CD4-positive, alpha-beta T cell treated with Interleukin-15 for 1 hour (primary cell): ENCODE results near the gene FAM89A.
A peak's percentile ranks its signal among the peaks of the same experiment; 100 is the strongest.
"Not testable (repeated sequence)": the region's sequence is repeated elsewhere in the genome, so short reads cannot be mapped to it uniquely, and the experiment has no call there.

Source experiments
- DNase-seq: peaks from one replicate; pipeline ENCODE4 v3.0.0-alpha.2; 2020

The FAM89A gene

DNA sequence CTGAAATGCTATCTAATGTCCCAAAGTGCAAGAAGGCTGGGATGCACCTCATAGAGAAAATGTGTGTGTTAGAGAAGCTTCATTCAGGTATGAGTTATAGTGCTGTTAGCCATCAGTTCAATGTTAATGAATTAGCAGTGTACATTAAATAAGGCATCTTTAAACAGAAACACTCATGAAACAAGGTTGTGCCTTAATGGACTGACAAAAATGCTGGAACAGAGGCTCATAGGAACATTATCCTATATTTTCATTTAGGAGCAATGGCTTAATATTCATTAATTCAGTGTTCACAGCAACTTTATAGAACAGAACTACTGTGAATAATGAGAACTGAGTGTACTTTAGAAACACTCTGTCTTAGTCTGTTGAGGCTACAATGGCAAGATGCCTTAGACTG lies 15.2 kb upstream of the FAM89A start:
- DNase-seq = no peak

- DNase-seq = peak; percentile 20
These were observed 13.6 kb upstream of the FAM89A start for GRCh38 chr1:231053493-231054162.

DNA sequence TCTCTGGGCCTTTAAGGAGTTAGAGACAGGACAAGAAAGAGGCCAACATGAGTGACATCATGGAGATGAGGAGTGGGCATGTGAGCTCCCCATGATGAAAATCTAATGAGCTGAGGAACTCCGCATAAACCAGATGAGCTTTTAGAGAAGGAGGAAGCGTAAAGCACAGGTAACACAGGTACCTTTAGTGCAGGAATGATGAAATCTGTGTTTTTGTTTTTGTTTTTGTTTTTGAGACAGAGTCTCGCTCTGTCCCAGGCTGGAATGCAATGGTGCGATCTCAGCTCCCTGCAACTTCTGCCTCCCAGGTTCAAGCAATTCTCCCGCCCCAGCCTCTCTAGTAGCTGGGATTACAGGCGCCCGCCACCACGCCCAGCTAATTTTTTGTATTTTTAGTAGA lies 12.7 kb upstream of the FAM89A start:
- no peak for DNase-seq

DNA sequence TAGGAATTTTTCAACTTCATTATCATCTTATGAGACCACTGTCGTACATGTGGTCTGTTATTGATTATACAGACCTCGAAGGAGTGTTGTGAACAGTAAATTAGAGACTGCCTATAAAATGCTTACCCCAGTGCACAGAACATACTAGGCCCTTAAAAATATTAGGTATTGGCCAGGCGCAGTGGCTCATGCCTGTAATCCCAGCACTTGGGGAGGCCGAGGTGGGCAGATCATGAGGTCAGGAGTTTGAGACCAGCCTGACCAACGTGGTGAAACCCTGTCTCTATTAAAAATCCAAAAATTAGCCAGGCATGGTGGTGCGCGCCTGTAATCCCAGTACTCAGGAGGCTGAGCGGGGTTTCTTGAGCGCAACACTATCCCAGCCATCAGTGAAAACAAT lies 10.9 kb upstream of the FAM89A start:
- not testable (repeated sequence) for DNase-seq

- no peak for DNase-seq
These were observed 10.3 kb upstream of the FAM89A start for GRCh38 chr1:231050395-231050794.

DNA sequence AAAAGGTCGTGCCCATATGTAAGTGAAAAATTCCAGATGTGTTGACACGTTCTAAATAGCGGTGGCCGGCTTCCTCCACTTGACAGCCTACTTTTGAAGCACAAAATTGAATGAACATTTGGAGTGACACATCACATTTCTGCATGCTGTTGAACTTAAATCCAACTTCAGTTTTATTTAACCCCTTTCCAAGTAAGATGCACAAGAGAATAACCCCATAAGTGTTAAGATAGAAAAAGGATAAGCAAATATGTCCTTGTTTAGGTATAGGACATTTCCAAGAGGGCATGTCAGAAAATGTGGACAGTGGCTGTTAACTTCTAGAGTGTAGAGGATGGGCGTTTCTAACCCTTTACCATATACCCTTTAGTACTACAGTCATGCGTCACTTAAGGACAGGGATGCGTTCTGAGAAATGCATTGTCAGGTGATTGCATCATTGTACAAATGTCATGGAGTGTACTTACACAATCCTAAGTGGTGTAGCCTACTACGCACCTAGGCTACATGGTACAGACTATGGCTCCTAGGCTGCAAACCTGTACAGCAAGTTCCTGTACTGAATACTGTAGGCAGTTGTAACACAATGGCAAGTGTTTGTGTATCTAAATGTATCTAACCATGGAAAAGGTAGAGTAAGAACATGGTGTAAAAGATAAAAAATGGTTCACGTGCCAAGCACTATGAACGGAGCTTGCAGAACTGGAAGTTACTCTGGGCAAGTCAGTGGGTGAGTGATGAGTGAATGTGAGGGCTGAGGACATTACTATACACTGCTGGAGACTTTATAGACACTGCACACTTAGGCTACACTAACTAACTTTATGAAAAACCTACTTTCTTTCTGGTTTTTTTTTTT lies 9.3 kb upstream of the FAM89A start:
- no peak for DNase-seq

DNA sequence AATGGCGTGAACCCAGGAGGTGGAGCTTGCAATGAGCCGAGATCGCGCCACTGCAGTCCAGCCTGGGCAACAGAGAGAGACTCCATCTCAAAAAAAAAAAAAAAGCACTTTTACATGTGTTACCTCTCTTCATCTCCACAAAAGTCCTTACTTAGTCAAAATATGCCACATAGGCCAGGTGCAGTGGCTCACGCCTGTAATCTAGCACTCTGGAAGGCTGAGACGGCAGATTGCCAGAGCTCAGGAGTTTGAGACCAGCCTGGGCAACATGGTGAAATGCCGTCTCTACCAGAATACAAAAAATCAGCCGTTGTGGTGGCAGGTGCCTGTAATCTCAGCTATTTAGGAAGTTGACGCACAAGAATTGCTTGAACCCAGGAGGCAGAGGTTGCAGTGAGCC lies 8.4 kb upstream of the FAM89A start:
- not testable (repeated sequence) for DNase-seq

GRCh38 chr1:231047529-231047928 lies 7.5 kb upstream of the FAM89A start:
- not testable (repeated sequence) for DNase-seq

DNA sequence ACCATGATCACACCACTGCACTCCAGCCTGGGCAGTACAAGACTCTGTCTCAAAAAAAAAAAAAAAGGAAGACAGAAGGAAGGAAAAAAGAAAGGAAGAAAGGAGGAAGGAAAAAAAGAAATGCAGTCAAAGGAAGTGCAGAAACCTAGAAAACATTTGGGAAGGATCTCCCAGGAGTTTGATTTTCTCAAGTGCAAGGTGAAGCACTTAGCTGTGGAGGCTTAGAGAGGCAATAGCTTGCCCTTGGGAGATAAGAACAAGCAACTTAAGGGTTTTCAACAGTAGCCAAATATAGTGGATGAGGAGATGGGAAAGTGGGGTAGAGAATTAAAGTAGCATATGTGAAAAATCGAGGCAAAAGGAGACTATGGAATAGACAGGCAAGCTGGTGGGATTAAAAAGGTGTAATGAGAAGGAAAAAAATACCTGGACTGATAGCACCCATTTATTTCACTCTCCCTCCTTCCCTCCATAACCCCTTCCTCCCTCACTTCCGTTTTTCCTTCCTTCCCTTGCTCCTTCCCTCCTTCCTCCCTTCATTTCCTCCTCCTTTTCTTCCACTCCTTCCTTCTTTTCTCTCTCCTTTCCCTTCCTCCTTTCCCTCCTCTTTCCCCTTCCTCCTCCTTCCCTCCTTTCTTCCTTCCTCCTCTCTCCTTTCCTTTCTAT lies 6.8 kb upstream of the FAM89A start:
- no peak for DNase-seq

DNA sequence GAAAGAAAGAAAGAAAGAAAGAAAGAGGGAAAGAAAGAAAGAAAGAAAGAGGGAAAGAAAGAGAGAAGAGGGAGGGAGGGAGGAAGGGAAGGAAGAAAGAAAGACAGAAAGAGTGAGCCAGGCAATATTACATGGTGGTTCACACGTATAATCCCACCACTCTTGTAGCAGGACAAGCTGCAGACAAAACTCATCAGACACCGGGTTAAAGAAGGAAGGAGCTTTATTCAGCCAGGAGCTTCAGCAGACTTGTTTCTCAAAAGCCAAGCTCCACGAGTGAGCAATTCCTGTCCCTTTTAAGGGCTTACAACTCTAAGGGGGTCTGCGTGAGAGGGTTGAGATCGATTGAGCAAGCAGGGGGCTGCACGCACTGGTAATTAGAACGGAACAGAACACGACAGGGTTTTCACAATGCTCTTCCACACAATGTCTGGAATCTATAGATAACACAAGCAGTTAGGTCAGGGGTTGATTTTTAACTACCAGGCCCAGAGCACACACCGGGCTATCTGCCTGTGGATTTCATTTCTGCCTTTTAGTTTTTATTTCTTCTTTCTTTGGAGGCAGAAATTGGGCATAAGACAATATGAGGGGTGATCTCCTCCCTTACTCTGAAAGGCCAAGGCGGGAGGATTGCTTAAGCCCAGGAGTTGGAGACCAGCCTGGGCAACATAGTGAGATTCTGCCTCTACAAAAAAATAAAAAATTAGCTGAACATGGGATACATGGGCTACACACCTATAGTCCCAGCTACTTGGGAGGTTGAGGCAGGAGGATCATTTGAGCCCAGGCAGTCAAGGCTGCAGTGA lies 6.1 kb upstream of the FAM89A start:
- DNase-seq = not testable (repeated sequence)

DNA sequence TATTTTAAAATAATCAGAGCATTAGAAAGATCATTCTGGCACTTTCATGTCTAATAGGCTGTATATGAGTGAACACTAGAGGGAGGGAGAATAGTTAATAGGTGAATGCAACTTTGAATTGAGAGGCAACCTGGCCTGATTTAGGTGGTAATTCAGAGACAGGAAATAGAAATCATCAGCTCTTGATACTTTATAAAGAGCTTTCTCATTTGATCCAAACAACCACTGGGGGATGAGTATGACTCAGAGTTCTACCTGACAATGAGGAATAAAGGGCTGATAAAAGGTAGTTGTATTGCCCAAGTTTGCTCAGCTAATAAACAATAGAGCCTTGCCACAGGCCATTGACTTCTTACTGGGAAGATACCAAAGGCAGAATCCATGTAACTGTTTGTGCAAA lies 5.2 kb upstream of the FAM89A start:
- DNase-seq = no peak

DNA sequence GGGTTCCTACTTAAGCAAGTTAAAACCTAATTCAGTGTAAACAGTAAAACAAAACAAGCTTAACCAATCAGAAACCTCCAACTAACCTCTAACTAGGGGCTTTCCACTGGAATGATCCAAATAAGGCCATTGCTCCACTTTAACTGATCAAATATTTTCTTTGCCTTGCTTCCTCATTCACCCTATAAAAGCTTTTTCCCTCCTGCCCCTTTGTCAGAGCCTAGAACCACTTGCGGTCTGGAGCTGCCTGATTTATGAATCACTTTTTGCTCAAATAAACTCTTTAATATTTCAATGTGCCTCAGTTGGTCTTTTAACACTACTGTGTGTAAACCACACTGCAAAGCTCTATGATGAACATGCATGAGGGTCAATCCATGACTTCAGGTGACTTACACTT lies 4.5 kb upstream of the FAM89A start:
- no peak for DNase-seq

DNA sequence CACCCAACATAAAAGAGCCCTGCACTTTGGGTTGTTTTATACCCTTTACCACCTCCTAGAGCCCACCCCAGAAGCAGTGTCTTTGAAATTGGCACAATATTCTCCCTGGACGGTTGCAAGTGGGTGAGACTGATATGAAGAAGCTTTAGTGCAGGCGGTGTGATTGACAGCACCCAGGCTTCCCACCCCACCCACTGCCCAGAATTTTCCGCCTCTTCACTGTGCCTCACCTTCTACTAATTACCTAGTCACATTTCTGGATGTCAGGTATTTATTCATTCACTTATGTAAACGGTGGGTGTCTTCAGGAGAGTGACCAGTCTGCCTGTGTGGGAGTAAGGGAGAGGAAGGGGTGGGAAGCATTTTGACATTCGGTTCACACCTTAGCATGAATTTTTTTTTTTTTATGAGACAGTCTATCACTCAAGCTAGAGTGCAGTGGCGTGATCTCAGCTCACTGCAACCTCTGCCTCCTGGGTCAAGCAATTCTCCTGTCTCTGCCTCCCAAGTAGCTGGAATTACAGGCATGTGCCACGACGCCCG lies 1.7 kb upstream of the FAM89A start:
- DNase-seq = no peak

- no peak for DNase-seq
These were observed 1.0 kb upstream of the FAM89A start for GRCh38 chr1:231040800-231041718.

GRCh38 chr1:231039161-231040018 lies 664 bp downstream of the FAM89A start:
- no peak for DNase-seq

DNA sequence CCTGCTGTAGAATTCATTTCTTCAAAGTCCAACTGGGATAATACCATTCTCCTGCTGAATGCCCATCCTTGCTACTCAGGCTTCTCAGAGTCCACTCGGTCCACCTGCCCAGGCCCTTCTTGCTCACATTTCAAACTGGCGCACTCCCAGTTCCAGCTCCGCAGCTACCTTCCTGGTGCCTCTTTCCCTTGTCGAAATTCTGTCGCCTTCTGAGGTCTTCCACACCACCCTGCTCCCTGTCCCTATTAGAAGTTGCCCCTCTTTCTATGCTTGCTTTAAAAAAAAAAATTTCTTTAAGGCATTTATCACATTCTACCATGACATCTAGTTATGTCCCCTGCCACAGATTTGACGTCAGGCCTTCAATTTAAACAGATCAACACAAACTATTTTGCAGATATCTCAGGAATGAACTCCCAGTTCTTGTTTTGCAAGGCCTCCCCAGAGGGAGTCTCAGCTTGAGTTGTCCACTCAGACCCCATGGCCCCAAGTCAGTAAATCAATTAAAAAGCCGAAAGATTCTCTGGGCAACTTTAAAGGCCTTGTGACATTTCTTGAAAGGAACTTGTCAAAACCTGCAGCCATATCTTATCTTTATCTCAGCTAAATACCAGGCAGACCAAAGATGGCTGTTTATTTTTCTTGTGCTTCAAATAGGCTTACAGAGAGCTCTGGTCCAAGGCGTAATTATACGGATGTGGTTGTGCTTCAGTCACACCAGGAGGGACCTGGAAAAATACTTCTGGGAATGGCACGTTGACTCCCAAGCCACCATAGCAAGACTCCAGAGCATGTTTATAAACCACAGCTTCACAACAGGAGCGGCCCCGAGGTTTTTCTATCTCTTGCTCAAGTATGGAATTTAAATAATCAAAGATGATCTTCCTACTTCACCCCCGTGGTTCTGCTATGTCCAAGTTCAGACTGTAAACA lies 2.2 kb downstream of the FAM89A start:
- no peak for DNase-seq

GRCh38 chr1:231036416-231036815 lies 3.6 kb downstream of the FAM89A start:
- DNase-seq = no peak

DNA sequence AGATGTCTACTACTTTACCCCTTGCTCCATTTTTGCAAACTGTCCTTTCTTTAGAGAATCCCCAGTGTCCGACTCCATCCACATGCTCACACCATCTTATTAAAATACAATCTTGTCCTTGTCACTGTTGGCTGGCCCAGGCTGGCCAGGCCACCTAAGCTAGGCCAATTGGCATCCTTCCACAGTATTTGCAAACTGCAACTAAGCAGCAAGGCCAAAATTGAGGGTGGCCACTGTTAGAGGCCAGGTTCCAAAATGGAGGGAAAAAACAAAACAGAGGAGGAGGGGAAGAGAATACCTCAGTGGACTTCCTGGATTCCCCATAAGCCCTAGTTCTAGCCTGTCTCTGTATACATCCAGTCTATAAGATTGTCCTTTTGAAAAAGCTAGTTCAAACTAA lies 4.3 kb downstream of the FAM89A start:
- no peak for DNase-seq

DNA sequence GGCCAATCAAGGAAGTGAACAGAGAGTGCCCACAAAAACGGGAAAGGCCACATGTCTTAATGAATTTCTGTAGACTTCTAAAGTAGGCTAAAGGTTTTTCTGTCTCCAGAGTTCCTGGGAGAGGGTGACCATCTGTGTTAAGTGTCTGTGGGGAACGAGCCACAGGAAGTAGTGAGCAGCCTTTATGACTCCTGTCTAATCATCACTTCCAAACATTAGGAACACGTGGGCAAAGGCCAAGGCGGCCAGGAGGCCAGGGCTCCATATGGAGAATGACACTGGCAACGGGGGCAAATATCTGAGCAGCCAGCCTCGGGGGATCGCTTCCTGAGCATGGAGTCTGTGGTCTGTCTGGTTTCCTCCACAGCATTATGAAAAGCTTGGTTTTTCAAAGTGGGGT lies 7.1 kb downstream of the FAM89A start:
- no peak for DNase-seq
